ENCODE results near the gene RCVRN.

Gene RCVRN

DNA sequence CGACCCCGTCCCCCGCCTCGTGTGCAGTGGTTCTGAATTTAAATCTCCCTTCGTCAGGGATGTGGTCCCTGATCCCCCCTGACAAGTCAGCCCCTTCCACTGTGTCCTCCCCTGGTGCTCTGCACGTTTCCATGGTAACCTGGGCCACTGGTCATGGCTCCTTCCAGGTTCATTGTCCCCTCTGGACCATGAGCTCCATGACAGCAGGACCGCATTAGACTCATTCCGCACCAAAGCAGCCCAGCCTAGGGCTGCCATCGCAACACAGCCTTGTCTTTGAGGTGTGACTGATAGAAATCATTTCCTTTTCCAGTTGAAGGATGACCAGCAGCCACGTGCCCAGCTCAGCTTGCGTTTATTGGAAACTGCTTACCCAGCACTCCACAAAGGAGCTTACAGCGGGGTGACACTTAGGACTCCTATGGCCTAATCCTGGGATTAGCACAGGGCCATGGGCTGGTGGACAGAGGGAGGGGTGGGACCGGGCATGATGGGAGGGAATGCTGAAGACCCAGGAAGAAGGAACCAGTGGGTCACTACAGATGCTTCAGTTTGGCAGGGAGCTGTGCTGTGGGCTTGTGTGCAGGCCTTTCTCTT is 7.6 kb downstream of the RCVRN start:
- CTCF ChIA-PET = interaction anchor here (0.5 to 1.2 kb wide), 4 partner anchors 9 to 200 kb away, joined by 3 to 4 read pairs (median 3); no protein-coding TSS in a partner anchor
- Histone ChIP-seq H3K4me1 (ENCODE audit: control insufficient read depth, insufficient read depth, low read length) (no peaks in the 10 kb centered on the region), H3K36me3 (ENCODE audit: control insufficient read depth in 2 of 2, insufficient read depth in 1 of 2, low read length in 2 of 2) (no peaks in the 10 kb centered on the region), H3K4me3 (ENCODE audit: low read depth, low read length) (no peak overlapping the region), H3K27ac (ENCODE audit: extremely low read depth, low read depth, low read length) (no peak overlapping the region), H3K9me3 (ENCODE audit: control insufficient read depth, insufficient read depth, low read depth, low read length) (no peaks in the 10 kb centered on the region)
- TF ChIP-seq ZNF10 (tag by site-specific recombination; IDR thresholded peaks at IDR 0.05) = no peak
- TF ChIP-seq ZNF48 (tag by site-specific recombination; IDR thresholded peaks at IDR 0.05) = no peak
- no peak for TF ChIP-seq ZNF248 (tag by site-specific recombination; IDR thresholded peaks at IDR 0.05)
- TF ChIP-seq, protein P1, sequence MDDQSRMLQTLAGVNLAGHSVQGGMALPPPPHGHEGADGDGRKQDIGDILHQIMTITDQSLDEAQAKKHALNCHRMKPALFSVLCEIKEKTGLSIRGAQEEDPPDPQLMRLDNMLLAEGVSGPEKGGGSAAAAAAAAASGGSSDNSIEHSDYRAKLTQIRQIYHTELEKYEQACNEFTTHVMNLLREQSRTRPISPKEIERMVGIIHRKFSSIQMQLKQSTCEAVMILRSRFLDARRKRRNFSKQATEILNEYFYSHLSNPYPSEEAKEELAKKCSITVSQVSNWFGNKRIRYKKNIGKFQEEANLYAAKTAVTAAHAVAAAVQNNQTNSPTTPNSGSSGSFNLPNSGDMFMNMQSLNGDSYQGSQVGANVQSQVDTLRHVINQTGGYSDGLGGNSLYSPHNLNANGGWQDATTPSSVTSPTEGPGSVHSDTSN (CRISPR knock-in tag; IDR thresholded peaks at IDR 0.05) = no peak
- no peak for TF ChIP-seq ZNF701 (tag by site-specific recombination; IDR thresholded peaks at IDR 0.05)
- TF ChIP-seq ZNF585B (tag by site-specific recombination; IDR thresholded peaks at IDR 0.05) = no peak
- no peak for TF ChIP-seq HOXA7 (CRISPR knock-in tag; IDR thresholded peaks at IDR 0.05; ENCODE audit: borderline replicate concordance)
- TF ChIP-seq, protein P2, sequence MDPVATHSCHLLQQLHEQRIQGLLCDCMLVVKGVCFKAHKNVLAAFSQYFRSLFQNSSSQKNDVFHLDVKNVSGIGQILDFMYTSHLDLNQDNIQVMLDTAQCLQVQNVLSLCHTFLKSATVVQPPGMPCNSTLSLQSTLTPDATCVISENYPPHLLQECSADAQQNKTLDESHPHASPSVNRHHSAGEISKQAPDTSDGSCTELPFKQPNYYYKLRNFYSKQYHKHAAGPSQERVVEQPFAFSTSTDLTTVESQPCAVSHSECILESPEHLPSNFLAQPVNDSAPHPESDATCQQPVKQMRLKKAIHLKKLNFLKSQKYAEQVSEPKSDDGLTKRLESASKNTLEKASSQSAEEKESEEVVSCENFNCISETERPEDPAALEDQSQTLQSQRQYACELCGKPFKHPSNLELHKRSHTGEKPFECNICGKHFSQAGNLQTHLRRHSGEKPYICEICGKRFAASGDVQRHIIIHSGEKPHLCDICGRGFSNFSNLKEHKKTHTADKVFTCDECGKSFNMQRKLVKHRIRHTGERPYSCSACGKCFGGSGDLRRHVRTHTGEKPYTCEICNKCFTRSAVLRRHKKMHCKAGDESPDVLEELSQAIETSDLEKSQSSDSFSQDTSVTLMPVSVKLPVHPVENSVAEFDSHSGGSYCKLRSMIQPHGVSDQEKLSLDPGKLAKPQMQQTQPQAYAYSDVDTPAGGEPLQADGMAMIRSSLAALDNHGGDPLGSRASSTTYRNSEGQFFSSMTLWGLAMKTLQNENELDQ (tag by site-specific recombination; IDR thresholded peaks at IDR 0.05; ENCODE audit: low read depth) = no peak
- TF ChIP-seq ZNF404 (tag by site-specific recombination; IDR thresholded peaks at IDR 0.05) = no peak
- TF ChIP-seq ZBTB7A (tag by site-specific recombination; IDR thresholded peaks at IDR 0.05; ENCODE audit: low read depth) = no peak
- TF ChIP-seq ZNF302 (tag by site-specific recombination; IDR thresholded peaks at IDR 0.05; ENCODE audit: low read depth) = no peak
- no peak for TF ChIP-seq ZNF843 (tag by site-specific recombination; IDR thresholded peaks at IDR 0.05)
- TF ChIP-seq ZNF19 (tag by site-specific recombination; IDR thresholded peaks at IDR 0.05; ENCODE audit: low read depth) = no peak
- TF ChIP-seq, protein P3, sequence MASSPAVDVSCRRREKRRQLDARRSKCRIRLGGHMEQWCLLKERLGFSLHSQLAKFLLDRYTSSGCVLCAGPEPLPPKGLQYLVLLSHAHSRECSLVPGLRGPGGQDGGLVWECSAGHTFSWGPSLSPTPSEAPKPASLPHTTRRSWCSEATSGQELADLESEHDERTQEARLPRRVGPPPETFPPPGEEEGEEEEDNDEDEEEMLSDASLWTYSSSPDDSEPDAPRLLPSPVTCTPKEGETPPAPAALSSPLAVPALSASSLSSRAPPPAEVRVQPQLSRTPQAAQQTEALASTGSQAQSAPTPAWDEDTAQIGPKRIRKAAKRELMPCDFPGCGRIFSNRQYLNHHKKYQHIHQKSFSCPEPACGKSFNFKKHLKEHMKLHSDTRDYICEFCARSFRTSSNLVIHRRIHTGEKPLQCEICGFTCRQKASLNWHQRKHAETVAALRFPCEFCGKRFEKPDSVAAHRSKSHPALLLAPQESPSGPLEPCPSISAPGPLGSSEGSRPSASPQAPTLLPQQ (tag by site-specific recombination; IDR thresholded peaks at IDR 0.05) = no peak
- POLR2A ChIA-PET = interaction anchor here (0.6 kb wide), 1 partner anchor 775 kb away, joined by 3 read pairs; no protein-coding TSS in a partner anchor

DNA sequence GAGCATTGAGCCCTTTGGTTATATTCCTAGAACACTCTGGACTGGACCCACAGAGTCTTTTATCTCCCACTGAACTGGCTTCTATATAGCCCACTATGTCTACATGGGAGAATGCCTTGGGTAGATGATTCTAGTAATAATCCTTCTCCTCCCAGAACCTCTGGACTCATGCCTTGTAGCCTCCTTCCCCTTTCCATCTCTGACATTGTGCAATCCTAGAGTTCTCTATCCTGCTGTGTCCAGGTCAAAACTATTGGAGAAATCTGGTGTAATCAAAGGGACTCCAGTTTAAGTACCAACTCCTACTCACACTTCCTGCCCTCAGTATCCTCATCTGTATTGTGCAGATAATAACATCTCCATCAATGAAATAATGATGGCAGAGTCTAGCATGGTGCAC is 9.1 kb downstream of the RCVRN start:
- H3K4me1 ChIP-seq (ENCODE audit: control insufficient read depth, insufficient read depth, low read length) = no peaks in the 10 kb centered on the region
- TF ChIP-seq ZNF629 (tag by site-specific recombination; IDR thresholded peaks at IDR 0.05) = no peak
- TF ChIP-seq, protein P4, sequence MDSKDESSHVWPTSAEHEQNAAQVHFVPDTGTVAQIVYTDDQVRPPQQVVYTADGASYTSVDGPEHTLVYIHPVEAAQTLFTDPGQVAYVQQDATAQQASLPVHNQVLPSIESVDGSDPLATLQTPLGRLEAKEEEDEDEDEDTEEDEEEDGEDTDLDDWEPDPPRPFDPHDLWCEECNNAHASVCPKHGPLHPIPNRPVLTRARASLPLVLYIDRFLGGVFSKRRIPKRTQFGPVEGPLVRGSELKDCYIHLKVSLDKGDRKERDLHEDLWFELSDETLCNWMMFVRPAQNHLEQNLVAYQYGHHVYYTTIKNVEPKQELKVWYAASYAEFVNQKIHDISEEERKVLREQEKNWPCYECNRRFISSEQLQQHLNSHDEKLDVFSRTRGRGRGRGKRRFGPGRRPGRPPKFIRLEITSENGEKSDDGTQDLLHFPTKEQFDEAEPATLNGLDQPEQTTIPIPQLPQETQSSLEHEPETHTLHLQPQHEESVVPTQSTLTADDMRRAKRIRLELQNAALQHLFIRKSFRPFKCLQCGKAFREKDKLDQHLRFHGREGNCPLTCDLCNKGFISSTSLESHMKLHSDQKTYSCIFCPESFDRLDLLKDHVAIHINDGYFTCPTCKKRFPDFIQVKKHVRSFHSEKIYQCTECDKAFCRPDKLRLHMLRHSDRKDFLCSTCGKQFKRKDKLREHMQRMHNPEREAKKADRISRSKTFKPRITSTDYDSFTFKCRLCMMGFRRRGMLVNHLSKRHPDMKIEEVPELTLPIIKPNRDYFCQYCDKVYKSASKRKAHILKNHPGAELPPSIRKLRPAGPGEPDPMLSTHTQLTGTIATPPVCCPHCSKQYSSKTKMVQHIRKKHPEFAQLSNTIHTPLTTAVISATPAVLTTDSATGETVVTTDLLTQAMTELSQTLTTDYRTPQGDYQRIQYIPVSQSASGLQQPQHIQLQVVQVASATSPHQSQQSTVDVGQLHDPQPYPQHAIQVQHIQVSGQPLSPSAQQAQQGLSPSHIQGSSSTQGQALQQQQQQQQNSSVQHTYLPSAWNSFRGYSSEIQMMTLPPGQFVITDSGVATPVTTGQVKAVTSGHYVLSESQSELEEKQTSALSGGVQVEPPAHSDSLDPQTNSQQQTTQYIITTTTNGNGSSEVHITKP (tag by site-specific recombination; IDR thresholded peaks at IDR 0.05) = no peak
- no peak for TF ChIP-seq ZNF830 (tag by site-specific recombination; IDR thresholded peaks at IDR 0.05; ENCODE audit: low read depth)
- CTCF ChIA-PET = interaction anchor here (1.0 to 1.7 kb wide), 2 partner anchors 29 to 33 kb away, joined by 3 to 5 read pairs; no protein-coding TSS in a partner anchor
- no peak overlapping the region for H3K27ac ChIP-seq (ENCODE audit: extremely low read depth, low read depth, low read length)
- no peaks in the 10 kb centered on the region for H3K9me3 ChIP-seq (ENCODE audit: control insufficient read depth, insufficient read depth, low read depth, low read length)
- no peaks in the 10 kb centered on the region for H3K36me3 ChIP-seq (ENCODE audit: control insufficient read depth in 2 of 2, insufficient read depth in 1 of 2, low read length in 2 of 2)
- H3K4me3 ChIP-seq (ENCODE audit: low read depth, low read length) = no peak overlapping the region
- POLR2A ChIA-PET = no interaction called here
